HepG2 (cell line): Measurements from ENCODE around the gene KCNAB2. TPM values are rescaled to one million over a fixed set of nuclear protein-coding genes. Genes with fewer than 3 reads are reported as not detected.

Experiments used
- BRCA1 ChIP-seq: sonication (generic); formaldehyde crosslinking; IDR thresholded peaks from 2 replicates; pipeline ENCODE4 v1.4.0; 2020; ENCODE audit warnings: missing genetic modification reagents
- CENPX ChIP-seq: sonication (generic); formaldehyde crosslinking; IDR thresholded peaks from 2 replicates; pipeline ENCODE4 v1.9.0; 2021; ENCODE audit warnings: mild to moderate bottlenecking, missing genetic modification reagents, moderate library complexity
- HDAC6 ChIP-seq: fragments of 200-600 bp; sonication (generic); IDR thresholded peaks from 2 replicates; pipeline ENCODE4 v1.7.0; 2017; ENCODE audit warnings: mild to moderate bottlenecking, antibody characterized with exemption, low read length, low read depth
- RERE ChIP-seq: IDR thresholded peaks from 2 replicates; pipeline ENCODE4 v1.6.1; 2016; ENCODE audit warnings: low read depth, missing genetic modification reagents, missing compliant biosample characterization
- TFE3 ChIP-seq: IDR thresholded peaks from 2 replicates; pipeline ENCODE4 v1.6.1; 2016
- WIZ ChIP-seq: sonication (generic); formaldehyde crosslinking; IDR thresholded peaks from 2 replicates; pipeline ENCODE4 v1.5.1; 2020; ENCODE audit warnings: mild to moderate bottlenecking, missing genetic modification reagents
- ZFYVE20 ChIP-seq: sonication (generic); formaldehyde crosslinking; IDR thresholded peaks from 2 replicates; pipeline ENCODE4 v1.8.0; 2023; ENCODE audit warnings: low read depth, mild to moderate bottlenecking, moderate library complexity, missing genetic modification reagents, borderline replicate concordance
- ZNF362 ChIP-seq: sonication (generic); formaldehyde crosslinking; IDR thresholded peaks from 2 replicates; pipeline ENCODE4 v1.4.0; 2020; ENCODE audit warnings: missing genetic modification reagents, mild to moderate bottlenecking, borderline replicate concordance
- ZNF530 ChIP-seq: sonication (generic); formaldehyde crosslinking; IDR thresholded peaks from 2 replicates; pipeline ENCODE4 v1.5.0; 2020; ENCODE audit warnings: low read depth, mild to moderate bottlenecking, missing genetic modification reagents
- ZNF724P ChIP-seq: sonication (generic); formaldehyde crosslinking; IDR thresholded peaks from 2 replicates; pipeline ENCODE4 v1.8.0; 2022; ENCODE audit warnings: missing genetic modification reagents, borderline replicate concordance
- polyA plus RNA-seq, 8 experiments: library from polyadenylated mRNA; depleted of rRNA in 3 of 8; stranded (reverse) in 7 of 8; unstranded in 1 of 8; fragments of >200 nt; fragmentation: Illumina TruSeq in 4 of 8; extraction: Trizol in 4 of 8; gene quantifications; 2 replicates each; pipeline versions ENCODE4 v1.2.1 to v1.2.3, GENCODE V29; 2011 to 2016; ENCODE audit warnings: low read depth in 4 of 8, missing spikeins in 1 of 8, mixed read lengths in 1 of 8; ENCODE audit not compliant: insufficient read depth in 1 of 8
- total RNA-seq, 5 experiments: library from RNA; depleted of rRNA; stranded (reverse); fragments of >200 nt; fragmentation: Illumina TruSeq; extraction: Trizol; gene quantifications; 2 replicates each; pipeline ENCODE4 v1.2.3, GENCODE V29; 2016; ENCODE audit warnings: low read depth in 1 of 5
- TF ChIP-seq, protein P1 (sequence below): sonication (generic); formaldehyde crosslinking; IDR thresholded peaks from 2 replicates; pipeline ENCODE4 v1.8.0; 2022; ENCODE audit warnings: mild to moderate bottlenecking, missing genetic modification reagents

KCNAB2 gene
- total and polyA plus RNA-seq, 2 of the 13 experiments (the other 11 are each of a cell fraction or from before 2014, with no cell fraction given): 6.2 to 8.8 TPM

DNA sequence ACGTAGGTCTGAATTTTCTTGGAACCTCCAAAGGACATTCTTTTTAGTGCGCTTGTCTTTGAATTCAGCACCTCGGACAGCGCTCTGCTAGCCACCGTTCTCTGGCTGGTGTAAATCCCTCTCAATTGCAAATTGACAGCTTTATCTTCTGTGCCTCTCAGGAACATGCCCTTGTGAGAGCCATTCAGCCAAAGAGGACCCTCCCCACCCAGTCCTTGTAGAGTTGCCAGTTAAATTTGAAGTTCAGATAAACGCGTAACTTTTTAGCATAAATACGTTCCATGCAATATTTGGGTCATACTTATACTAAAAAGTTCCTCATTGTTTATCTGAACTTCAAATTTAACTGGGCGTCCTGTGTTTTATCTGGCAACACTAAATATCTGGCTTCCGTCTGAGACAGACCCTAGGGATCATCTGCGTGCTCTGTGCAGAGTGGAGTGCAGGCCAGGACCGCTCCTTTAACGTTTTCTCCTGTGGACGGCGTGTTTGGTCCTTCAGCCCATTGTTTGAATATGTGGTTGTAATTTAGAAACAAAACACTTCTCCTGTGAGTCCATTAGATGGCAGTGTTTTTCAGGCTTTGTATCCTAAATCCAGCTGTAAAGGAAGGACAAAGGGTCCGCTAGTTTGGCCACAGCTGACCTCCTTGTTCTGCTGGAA lies 7.0 kb downstream of the KCNAB2 start (continued):
- TF ChIP-seq ZNF362 (no peak), CENPX (CRISPR knock-in tag) (no peak), ZFYVE20 (no peak), WIZ (peak; percentile 94; the same call in 1 of the 2 replicates), BRCA1 (0 out of 2 replicates have a peak, but pooled peaks have one; percentile 65), TFE3 (peak; percentile 73), RERE (CRISPR knock-in tag) (no peak), ZNF530 (CRISPR knock-in tag) (no peak), HDAC6 (no peak), ZNF724P (CRISPR knock-in tag) (no peak)
- TF ChIP-seq, protein P1, sequence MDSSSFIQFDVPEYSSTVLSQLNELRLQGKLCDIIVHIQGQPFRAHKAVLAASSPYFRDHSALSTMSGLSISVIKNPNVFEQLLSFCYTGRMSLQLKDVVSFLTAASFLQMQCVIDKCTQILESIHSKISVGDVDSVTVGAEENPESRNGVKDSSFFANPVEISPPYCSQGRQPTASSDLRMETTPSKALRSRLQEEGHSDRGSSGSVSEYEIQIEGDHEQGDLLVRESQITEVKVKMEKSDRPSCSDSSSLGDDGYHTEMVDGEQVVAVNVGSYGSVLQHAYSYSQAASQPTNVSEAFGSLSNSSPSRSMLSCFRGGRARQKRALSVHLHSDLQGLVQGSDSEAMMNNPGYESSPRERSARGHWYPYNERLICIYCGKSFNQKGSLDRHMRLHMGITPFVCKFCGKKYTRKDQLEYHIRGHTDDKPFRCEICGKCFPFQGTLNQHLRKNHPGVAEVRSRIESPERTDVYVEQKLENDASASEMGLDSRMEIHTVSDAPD (CRISPR knock-in tag): no peak
